NK-92 treated with Interleukin-12 subunit alpha and Interleukin-12 subunit beta, amount 100 ng/mL, for 24 hours (cell line): ENCODE measurements around the gene PYCR2.
"Not testable (repeated sequence)": the region's sequence is repeated elsewhere in the genome, so short reads cannot be mapped to it uniquely, and the experiment has no call there.

Source experiments
- DNase-seq: peaks from one replicate; lab custom pipeline; 2025; lab: John Stamatoyannopoulos, UW

PYCR2 gene

GRCh38 chr1:225890346-225891228 is 33.5 kb downstream of the PYCR2 start:
- DNase-seq = no peak

GRCh38 chr1:225889743-225890142 is 34.3 kb downstream of the PYCR2 start:
- DNase-seq = no peak

GRCh38 chr1:225888898-225889601 is 35.0 kb downstream of the PYCR2 start, which contains the start of gene LEFTY1:
Gene LEFTY1, minus strand, starts transcription at chr1:225889146. Its CDS starts 80 bp downstream, at chr1:225889066.
- no peak for DNase-seq

- no peak for DNase-seq
Observed at GRCh38 chr1:225888289-225888897, 35.7 kb downstream of the PYCR2 start.

GRCh38 chr1:225887554-225888288 is 36.3 kb downstream of the PYCR2 start:
- DNase-seq = not testable (repeated sequence)

GRCh38 chr1:225887030-225887314 is 37.1 kb downstream of the PYCR2 start:
- DNase-seq = no peak

- DNase-seq = no peak
Observed at GRCh38 chr1:225886159-225887029, 37.7 kb downstream of the PYCR2 start.

- no peak for DNase-seq
Observed at GRCh38 chr1:225885336-225885735, 38.7 kb downstream of the PYCR2 start.

- no peak for DNase-seq
Observed at GRCh38 chr1:225883616-225884265, 40.3 kb downstream of the PYCR2 start.

GRCh38 chr1:225882694-225883615 is 41.1 kb downstream of the PYCR2 start:
- DNase-seq = no peak

- peak; percentile 45 for DNase-seq
Observed at GRCh38 chr1:225881959-225882693, 41.9 kb downstream of the PYCR2 start, which contains the start of gene TMEM63A. Gene TMEM63A, minus strand, starts transcription at chr1:225882380. Its CDS starts 4,800 bp downstream, at chr1:225877580.

GRCh38 chr1:225881081-225881958 is 42.7 kb downstream of the PYCR2 start:
- peak; percentile 9 for DNase-seq

- DNase-seq = no peak
Observed at GRCh38 chr1:225880636-225881035, 43.4 kb downstream of the PYCR2 start.

- no peak for DNase-seq
Observed at GRCh38 chr1:225880222-225880588, 43.8 kb downstream of the PYCR2 start.

- DNase-seq = no peak
Observed at GRCh38 chr1:225879521-225880221, 44.4 kb downstream of the PYCR2 start.

- no peak for DNase-seq
Observed at GRCh38 chr1:225878282-225878681, 45.8 kb downstream of the PYCR2 start.

GRCh38 chr1:225877580-225877979 is 46.5 kb downstream of the PYCR2 start:
- DNase-seq = no peak
